ENCODE data around the gene HGF.
"Not testable (repeated sequence)": the region's sequence is repeated elsewhere in the genome, so short reads cannot be mapped to it uniquely, and the experiment has no call there.

Gene HGF

DNA sequence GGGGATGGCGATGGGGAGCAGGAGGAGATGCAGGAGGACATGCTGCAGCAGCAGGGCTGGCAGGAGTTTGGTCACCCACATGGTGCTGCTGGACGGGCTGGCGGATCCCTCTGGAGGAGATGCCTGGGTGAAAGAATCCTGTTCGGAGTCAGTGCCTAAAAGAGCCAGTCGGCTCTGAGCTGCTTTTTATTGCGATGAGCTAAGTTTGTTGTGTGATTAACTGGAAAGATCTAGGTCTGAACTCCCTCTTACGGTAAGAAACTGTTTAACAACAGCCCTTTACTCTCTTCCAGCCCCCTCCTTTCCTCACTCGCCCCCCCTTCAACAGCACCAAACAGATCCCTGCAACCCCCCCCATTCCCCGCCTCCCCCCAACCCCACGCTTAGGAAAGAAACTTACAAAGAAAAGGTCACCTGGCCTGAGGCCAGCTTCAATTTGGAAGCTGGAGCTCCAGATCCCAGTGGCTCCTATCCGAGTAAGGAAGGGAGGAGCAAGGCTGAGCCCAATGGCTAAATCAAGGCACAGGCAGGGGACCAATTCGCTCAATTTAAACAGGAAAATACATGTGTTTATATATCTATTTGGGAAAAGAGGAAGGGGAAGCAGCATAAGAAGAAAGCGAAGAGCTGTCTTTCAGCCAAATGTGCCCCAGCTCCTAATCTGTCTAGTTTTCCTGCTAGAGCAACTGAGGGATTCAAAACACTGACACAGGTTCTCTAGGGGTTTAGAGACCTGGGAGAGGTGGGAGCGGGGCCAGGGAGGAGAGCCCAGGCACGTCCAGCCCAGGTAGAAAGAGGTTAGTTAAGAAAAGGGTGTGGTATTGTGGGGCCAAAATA lies at the start of gene HGF:
TSS of gene HGF (minus strand) at position 157 of the 837 bp plus-strand sequence. CDS start at position 81, 76 bp downstream.
- in situ Hi-C loops (cut with MboI; ENCODE audit: low sequenced_read_pairs) = no loop called here

DNA sequence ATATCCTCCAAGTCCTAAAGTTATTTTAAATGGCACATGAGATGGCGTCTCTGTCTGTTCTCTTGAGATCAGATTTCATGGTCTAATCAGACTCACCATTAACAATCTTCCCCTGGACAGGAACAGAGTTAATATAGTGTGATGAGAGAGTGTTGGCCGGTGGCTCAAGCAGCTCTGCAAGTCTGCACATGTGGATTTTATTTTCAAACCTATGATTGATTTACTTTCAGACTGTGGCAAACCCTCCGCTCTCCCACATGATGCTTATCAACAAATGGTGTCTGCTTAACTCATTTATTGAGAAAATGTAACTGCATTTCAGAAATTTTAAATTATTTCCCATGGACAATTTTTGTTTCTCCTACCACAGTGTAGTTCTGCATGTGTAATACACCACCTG lies 46.5 kb upstream of the HGF start:
- in situ Hi-C loops (cut with MboI; ENCODE audit: low sequenced_read_pairs) = no loop called here

DNA sequence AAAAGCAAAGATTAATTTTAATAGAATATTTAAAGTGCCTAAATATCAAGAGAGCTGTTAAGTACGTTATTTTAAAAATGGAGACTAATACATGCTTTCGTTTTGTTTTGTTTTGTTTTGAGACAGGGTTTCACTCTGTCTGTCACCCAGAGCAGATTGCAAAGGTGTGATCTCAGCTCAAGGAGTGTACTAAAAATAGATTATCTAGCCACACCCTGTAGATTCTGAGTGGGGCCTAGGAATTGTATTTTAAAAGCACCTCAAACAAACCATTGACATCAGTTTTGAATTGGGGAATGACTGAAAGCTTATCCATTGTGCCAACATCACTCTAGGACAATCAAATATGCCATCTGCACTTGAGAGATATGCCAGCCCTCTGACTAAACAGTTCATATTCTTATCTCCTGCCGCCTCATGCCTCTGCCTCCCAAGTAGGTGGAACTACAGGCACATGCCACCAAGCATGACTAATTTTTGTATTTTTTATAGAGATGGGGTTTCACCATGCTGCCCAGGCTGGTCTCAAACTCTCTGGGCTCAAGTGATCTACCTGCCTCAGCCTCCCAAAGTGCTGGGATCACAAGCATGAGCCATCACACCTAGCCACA lies 43.1 kb upstream of the HGF start:
- in situ Hi-C loops (cut with MboI; ENCODE audit: low sequenced_read_pairs) = not testable (repeated sequence)

DNA sequence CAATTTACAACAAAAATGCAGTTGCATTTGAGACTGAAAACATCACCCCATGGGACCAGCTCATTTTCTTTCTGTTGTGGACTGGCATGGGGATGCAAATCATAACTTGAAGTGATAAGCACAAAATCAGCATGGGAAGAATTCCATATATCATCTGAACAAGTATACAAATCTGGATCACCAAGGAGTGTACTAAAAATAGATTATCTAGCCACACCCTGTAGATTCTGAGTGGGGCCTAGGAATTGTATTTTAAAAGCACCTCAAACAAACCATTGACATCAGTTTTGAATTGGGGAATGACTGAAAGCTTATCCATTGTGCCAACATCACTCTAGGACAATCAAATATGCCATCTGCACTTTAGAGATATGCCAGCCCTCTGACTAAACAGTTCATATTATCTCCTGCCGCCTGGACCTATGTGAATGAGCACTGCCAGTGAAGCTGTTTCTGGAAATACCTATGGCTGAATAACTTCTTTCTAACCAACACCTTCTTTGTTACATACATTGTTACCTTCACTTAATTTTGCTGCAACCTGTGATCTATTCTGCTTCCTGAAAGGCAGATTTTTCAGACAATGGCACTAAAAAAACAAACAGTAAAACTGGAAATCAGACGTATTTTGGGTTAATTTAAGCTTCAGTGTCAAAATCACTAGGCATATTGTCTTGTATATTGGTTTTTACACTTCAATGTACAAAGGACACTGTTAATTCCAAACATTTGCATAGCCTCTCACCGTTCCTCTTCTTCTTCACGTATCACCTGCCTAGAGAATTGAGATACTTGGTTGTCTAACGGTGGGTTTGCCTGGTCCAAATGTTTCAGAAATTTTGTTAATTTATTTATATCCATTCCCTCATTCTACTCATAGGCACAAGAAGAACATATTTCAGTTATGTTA lies 42.4 kb upstream of the HGF start:
- in situ Hi-C loops (cut with MboI; ENCODE audit: low sequenced_read_pairs) = no loop called here

DNA sequence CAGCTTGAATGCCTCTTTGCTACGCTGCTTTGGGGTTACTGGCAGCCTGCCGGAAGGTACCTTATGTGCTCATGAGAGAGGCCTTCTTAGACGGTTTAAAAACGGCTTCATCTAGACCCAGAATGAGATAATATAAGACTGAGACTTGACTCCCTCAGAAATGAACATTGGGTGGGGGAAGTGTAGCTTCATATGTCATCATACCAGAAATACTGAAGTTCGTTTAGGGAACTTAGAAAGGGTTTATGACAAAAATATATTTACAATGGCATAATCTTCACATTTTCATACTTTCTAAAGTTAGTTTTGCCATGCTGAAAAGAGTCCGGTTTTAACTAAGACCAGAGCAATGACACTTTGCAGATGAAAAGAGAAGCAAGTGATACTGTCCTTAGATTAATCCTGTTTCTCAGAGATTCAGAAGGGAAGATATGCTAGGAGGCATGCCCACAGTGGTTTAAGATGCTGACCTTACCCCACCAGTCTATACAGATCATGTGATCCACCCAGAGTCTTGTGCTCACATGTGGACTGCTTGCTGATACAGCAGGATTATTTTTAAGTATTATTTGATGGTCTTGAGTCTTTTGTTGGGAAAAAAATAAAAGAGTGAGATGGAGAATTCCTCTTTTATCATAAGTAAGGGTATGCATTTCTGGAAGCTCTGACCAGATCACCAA lies 40.8 kb upstream of the HGF start:
- in situ Hi-C loops (cut with MboI; ENCODE audit: low sequenced_read_pairs) = no loop called here

DNA sequence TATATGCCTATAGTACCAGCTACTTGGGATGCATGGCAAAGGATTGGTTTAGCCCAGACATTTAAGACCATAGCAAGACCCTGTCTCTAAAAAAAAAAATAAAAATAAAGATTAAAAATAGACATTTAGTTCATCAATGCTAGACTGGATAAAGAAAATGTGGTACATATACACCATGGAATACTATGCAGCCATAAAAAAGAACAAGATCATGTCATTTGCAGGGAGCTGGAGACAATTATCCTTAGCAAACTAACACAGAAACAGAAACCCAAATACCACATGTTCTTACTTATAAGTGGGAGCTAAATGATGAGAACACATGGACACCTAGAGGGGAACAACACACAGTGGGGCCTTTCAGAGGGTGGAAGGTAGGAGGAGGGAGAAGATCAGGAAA lies 38.5 kb upstream of the HGF start:
- in situ Hi-C loops (cut with MboI; ENCODE audit: low sequenced_read_pairs) = not testable (repeated sequence)

DNA sequence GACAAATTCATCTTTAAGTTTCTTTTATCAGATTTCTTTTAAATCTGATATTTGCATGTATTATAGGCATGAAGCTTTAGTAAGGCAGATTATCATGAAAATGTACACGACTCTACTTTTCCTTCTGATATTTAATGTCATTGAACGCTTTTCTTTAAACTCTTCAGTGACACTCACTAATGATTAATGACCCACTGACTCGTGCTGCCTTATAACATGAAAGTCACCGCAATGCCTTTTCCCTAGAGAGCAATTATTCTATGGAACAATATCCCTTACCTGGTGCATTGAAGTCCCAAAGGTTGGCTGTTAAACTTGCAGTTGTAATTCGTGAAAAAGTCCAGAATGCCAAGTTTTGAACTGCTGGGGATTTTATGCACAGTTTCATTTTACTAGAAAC lies 33.4 kb upstream of the HGF start:
- in situ Hi-C loops (cut with MboI; ENCODE audit: low sequenced_read_pairs) = no loop called here

DNA sequence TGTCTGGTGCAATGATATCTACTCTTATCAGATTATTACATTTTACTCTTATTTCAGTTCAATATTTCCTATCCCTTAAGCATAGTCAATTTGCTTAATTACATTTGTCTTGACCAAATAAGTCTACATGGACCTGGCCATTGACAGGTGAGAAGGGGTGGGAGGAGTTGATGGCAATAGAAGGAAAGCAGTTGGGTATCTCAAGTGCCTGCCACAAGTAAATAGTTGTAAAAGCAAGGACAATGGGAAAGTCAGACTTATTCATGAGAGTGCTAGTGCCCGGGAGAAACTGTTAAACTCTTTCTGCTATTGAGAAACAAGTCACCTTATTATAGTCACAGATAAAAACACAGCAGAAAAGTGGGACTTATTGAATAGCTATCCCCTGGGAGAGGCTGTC lies 32.4 kb upstream of the HGF start:
- in situ Hi-C loops (cut with MboI; ENCODE audit: low sequenced_read_pairs) = no loop called here

DNA sequence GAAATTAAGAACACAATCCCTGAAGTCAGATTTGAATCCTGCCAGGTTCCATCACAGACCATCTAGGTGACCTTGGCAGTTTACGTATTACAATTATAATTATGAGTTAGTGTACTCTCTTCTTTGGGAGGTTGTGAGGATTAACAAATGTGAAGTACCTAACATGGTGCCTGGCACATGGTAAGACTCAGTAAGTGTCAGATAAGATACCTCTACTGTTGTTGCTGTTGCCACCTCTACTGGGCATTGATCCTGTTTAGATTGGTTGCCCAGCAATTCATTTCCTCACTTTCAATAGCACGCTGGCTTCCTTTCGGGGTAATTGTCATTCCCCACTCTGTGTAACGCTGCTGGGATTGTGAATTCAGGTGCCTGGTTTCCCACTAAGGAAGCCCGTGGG lies 31.7 kb upstream of the HGF start:
- in situ Hi-C loops (cut with MboI; ENCODE audit: low sequenced_read_pairs) = no loop called here

DNA sequence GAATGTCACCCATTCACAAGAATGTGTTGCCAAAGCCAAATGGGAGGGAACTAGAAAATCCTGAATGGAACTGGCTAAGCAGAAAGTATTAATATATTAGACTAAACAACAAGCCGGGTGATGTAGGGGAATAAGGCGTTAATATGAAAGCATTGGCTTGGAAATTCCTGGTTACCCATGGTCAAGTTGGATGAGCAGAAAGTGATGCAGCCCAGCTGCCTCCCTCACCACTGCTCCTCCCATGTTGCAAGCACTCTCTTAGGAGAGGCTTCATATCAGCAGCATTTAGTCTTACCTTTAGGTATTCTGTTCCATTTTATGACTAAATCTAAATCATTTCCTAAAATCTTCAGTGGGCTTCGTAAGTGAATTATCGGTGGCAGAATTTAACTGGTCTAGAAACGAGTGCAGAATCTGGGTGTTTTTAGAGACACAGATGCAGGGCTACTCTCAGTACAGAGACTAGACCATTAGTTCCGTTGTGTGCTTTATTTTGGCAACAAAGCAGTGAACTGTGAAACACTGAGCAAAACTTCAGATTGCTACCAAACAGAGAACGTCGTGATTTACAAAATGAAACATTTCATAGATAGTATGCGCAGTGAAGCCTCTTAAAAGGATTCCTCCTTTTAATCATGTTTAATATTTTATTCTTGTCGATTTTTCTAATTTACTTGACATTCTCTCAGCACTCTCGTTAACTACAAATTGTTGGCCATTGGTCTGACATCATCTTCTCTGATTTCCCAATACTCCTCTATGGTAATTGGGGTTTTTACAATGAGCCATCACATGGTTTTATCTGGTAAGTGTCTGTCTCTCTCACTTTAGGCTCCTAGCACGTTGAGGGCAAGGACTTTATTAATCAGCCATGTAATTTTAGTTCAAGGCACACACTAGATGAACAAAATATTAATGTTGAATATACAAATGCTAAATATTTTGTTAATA lies 22.0 kb upstream of the HGF start:
- in situ Hi-C loops (cut with MboI; ENCODE audit: low sequenced_read_pairs) = no loop called here

DNA sequence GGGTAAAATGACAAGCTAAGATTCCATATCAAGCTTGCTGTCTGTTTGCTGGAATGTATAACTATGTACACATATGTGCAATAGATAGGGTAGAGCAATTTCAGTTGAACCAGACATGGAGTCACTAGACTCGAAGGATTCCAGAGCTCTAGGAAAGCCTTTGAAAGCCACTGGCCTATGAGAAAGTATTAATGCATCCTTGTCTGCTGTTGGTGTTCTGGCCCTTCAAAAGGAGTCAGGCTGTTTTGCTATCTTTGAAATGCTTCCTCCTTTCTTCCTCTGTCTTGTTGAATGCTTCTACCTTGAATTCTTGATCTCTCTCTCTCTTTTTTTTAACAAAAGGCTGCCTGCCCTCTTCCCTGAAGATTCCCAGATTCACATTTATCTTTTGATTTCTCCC lies 20.8 kb upstream of the HGF start:
- in situ Hi-C loops (cut with MboI; ENCODE audit: low sequenced_read_pairs) = no loop called here

DNA sequence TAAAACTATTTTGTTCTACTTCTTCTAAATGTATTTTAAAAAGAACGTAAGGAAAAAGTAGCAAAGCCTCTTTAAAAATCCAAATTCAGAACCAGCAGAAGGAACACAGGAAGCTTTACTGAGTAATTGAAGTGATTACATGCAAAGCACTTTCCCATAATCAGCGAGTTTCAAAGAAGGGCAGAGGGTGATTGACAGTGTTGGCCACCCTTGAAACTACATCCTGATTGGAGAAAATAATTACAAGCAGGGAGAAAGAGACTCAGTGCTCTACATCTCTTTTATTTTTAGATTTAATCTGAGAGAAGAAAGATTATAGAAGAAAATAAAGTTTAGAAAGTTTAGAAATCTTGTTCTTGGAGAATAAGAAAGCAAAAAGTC lies 20.3 kb upstream of the HGF start:
- in situ Hi-C loops (cut with MboI; ENCODE audit: low sequenced_read_pairs) = no loop called here

DNA sequence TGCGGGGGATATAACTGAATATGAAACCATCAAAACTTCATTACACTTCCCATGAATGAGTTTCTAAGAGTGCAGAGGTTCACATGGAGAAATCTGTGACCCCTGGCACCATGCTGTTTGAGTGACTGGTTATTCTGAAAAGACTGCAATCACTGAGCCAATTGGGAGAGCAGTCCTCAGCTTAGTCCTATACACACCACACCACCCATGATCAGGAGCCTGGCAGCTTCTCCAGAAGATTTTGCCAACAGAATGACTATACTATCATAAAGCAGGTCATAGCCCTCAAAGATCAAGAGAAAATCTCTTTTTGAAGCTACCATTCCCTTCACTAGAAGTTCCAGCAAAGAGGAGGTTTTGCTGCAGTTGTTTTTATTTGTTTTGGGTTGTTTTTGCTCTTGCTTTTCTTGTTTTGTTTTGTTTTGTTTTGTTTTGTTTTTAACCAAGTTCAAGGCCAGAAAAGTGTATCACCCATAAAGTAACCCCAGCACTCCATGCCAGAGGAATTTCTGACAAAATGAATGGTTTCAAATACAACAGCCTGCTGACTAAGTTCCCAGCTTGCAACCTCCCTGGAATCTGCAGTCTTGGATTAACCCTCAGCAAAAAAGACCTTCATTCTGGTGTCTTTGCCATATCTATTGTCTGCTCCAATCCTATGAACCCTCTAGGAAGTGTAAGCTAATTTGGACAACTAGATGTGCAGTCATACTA lies 19.7 kb upstream of the HGF start:
- in situ Hi-C loops (cut with MboI; ENCODE audit: low sequenced_read_pairs) = no loop called here

DNA sequence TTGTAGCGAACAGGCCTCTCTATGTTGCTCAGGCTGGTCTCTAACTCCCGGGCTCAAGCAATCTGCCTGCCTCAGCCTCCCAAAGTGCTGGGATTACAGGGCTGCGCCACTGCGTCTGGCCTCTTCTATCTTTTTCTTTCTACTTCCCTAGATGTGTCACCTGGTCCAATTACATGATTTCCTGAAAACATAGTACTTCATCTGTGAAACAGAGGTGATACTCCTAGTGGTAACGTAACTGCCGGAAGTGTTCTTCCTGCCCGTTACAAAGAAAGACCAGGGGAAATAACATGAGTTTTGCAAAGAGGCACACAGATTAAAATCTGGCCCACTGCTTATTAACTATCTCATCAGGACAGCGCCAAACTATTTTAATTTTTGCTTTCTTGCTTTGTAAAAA lies 18.4 kb upstream of the HGF start:
- in situ Hi-C loops (cut with MboI; ENCODE audit: low sequenced_read_pairs) = no loop called here

DNA sequence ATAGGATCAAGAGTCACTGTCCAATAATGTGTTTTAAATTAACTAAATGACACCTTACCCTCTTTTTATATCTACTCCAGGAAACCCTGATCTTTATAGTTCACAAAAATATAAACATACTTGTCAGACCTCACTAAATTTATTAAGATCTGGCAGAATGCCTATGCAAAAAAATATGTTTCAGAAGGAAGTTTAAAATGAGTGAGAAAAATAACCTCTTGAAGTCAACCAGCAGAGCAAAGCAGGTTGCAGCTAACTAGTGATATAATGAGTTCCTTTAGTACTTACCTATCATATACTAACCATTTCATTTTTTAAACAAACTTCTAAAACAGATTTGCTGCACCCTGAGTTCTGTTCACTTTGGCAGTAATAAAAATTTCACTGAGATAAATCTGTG lies 14.0 kb upstream of the HGF start:
- in situ Hi-C loops (cut with MboI; ENCODE audit: low sequenced_read_pairs) = no loop called here

DNA sequence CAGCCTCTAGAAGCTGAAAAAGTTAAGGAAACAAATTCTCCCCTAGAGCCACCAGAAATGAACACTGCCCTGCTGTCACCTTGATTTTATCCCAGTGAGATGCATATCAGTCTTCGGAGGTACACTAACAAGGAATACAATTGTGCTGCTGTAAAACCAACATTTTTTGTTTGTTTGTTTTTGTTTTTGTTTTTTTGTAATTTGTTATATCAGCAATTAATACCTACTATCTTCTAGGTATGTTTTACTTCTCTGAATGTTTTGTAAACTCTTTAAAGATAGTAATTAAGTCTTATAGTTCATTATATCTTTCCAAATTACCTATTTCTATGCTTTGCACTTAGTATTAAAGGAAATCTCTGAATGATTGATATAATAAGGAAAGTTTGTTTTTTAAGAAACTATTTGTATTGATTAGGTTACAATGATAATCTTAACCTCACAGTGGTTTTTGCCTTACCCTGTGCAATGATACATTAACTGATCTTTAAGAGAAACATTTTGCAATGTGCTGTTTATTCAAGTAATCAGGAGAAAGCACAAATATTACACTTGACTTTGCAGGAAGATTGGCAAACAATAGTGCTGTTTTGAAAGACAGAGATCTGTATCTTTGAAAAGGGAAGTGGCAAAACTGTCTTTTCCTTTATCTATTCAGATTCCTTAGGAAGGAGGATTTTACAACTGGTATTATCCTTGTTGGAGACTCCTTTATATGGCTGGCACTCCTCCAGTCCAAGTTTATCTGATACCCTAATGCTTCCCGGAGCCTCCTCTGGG lies 11.3 kb upstream of the HGF start:
- in situ Hi-C loops (cut with MboI; ENCODE audit: low sequenced_read_pairs) = no loop called here

DNA sequence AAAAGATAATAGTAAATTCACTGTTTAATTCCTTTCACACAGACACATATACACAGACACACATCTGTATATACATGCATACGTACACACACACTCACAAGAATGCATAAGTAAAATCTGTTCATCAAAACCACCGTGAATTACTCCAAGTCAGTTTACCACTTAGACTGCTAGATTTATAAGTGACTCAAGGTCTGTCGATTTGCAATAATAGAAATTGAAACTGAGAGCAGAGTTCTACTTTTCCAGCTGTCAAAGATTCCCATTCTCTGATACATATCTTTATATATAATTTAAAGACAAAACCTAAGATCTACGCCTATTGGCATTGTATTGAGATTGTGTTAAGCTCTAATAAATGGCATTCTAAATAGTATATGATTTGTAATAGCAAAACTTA lies 9.9 kb upstream of the HGF start:
- in situ Hi-C loops (cut with MboI; ENCODE audit: low sequenced_read_pairs) = no loop called here

DNA sequence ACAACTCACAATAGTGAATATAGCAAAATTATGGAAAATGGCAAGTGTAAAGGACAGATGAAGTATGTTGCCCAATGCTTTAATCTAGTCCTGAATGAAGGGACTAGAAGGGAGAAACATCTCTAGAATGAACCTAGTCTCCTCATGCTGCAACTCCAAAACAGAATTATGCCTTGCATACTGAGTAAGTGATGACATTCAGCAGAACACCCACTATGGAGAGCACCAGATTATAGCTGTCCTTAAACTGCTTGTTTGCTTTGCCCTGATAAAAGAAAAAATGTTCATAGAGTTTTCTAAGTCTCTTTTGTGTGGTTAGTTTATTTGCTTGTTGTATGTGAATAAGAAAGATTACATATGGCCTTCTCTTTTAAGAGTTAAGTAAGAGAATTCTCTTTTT lies 7.8 kb upstream of the HGF start:
- in situ Hi-C loops (cut with MboI; ENCODE audit: low sequenced_read_pairs) = no loop called here
